PFSK-1 (cell line): ENCODE results near the gene THAP11.

Experiments
- FOXP2 ChIP-seq: optimal IDR thresholded peaks from 2 replicates; pipeline ENCODE3; 2011; ENCODE audit warnings: borderline replicate concordance, control low read depth, inconsistent platforms; ENCODE audit not compliant: insufficient read depth; ENCODE audit errors: extremely low read length, extremely low read depth
- POLR2AphosphoS5 ChIP-seq: IDR thresholded peaks from 2 replicates; pipeline ENCODE4 v1.6.1; 2012; ENCODE audit warnings: low read depth, mild to moderate bottlenecking, control low read depth, low read length, moderate library complexity
- SIN3A ChIP-seq: IDR thresholded peaks from 2 replicates; pipeline ENCODE4 v1.6.1; 2012; ENCODE audit warnings: mild to moderate bottlenecking, low read length, moderate library complexity, borderline replicate concordance; ENCODE audit not compliant: insufficient read depth
- TAF1 ChIP-seq: IDR thresholded peaks from 2 replicates; pipeline ENCODE4 v1.6.1; 2012; ENCODE audit warnings: low read length, control low read depth, borderline replicate concordance; ENCODE audit not compliant: insufficient read depth
- TF ChIP-seq, protein P1 (sequence below), 2 experiments: IDR thresholded peaks; 2 replicates each; pipeline versions ENCODE4 v1.6.1 to v1.8.0; 2011 to 2012; ENCODE audit warnings: low read depth in 2 of 2, low read length in 2 of 2, control low read depth in 1 of 2, inconsistent platforms in 1 of 2, mild to moderate bottlenecking in 1 of 2, moderate library complexity in 1 of 2; ENCODE audit not compliant: insufficient read depth in 1 of 2

THAP11 gene

GRCh38 chr16:67878232-67878631, 36.1 kb downstream of the THAP11 start:
- TF ChIP-seq, protein P1, sequence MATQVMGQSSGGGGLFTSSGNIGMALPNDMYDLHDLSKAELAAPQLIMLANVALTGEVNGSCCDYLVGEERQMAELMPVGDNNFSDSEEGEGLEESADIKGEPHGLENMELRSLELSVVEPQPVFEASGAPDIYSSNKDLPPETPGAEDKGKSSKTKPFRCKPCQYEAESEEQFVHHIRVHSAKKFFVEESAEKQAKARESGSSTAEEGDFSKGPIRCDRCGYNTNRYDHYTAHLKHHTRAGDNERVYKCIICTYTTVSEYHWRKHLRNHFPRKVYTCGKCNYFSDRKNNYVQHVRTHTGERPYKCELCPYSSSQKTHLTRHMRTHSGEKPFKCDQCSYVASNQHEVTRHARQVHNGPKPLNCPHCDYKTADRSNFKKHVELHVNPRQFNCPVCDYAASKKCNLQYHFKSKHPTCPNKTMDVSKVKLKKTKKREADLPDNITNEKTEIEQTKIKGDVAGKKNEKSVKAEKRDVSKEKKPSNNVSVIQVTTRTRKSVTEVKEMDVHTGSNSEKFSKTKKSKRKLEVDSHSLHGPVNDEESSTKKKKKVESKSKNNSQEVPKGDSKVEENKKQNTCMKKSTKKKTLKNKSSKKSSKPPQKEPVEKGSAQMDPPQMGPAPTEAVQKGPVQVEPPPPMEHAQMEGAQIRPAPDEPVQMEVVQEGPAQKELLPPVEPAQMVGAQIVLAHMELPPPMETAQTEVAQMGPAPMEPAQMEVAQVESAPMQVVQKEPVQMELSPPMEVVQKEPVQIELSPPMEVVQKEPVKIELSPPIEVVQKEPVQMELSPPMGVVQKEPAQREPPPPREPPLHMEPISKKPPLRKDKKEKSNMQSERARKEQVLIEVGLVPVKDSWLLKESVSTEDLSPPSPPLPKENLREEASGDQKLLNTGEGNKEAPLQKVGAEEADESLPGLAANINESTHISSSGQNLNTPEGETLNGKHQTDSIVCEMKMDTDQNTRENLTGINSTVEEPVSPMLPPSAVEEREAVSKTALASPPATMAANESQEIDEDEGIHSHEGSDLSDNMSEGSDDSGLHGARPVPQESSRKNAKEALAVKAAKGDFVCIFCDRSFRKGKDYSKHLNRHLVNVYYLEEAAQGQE (IDR thresholded peaks at IDR 0.05; ENCODE audit: insufficient read depth in 1 of 2, low read depth in 2 of 2, low read length in 2 of 2) = no peak
- TF ChIP-seq FOXP2 (no peak), POLR2AphosphoS5 (no peak), TAF1 (no peak), SIN3A (no peak)

DNA sequence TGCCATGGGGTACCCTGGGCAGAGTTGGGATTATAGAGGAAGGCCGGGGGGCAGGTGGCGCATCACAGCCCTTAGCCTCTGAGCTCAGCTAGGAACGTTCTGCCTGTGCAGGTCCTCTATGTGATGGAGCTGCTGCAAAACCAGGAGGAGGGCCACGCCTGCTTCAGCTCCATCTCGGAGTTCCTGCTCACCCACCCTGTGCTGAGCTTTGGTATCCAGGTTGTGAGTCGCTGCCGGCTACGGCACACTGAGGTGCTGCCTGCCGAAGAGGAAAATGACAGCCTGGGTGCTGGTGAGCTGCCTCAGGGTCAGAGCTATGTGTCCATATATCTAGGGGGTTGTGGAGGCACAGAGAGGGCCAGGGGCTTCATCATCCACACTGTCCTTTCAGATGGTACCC, 36.7 kb downstream of the THAP11 start:
- TF ChIP-seq SIN3A = no peak
- TF ChIP-seq TAF1 = no peak
- TF ChIP-seq POLR2AphosphoS5 = no peak
- no peak for TF ChIP-seq FOXP2
- TF ChIP-seq, protein P1 (IDR thresholded peaks at IDR 0.05; ENCODE audit: insufficient read depth in 1 of 2, low read depth in 2 of 2, low read length in 2 of 2) = no peak

DNA sequence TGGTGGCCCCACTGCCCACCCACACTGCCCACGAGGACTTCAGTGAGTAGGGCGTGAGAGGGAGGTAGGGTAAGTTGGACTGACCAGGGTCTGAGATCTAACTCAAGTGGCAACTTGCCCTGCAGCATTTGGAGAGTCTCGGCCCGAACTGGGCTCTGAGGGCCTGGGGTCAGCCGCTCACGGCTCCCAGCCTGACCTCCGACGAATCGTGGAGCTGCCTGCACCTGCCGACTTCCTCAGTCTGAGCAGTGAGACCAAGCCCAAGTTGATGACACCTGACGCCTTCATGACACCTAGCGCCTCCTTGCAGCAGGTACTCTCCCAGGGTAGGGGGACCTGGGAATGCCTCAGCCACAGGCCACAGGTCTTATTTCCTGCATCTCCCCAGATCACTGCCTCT, 37.3 kb downstream of the THAP11 start:
- TF ChIP-seq SIN3A (no peak), POLR2AphosphoS5 (no peak), FOXP2 (no peak), TAF1 (no peak)
- TF ChIP-seq, protein P1 (IDR thresholded peaks at IDR 0.05; ENCODE audit: insufficient read depth in 1 of 2, low read depth in 2 of 2, low read length in 2 of 2) = no peak

DNA sequence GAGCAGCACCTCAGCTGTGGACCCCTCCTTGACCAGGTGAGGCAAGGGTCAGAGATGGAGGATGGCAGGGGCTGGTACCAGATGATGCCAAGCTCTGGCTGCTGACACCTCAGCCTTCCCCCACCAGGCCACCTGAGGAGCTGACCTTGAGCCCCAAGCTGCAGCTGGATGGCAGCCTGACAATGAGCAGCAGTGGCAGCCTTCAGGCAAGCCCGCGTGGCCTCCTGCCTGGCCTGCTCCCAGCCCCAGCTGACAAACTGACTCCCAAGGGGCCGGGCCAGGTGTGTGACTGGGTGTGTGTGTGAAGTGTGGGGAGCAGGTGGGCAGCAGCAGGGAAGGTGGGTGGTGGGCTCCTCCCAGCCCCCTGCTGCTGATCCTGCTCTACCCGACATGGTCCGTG, 37.8 kb downstream of the THAP11 start:
- no peak for TF ChIP-seq FOXP2
- no peak for TF ChIP-seq SIN3A
- no peak for TF ChIP-seq POLR2AphosphoS5
- TF ChIP-seq, protein P1 (IDR thresholded peaks at IDR 0.05; ENCODE audit: insufficient read depth in 1 of 2, low read depth in 2 of 2, low read length in 2 of 2) = no peak
- TF ChIP-seq TAF1 = no peak

DNA sequence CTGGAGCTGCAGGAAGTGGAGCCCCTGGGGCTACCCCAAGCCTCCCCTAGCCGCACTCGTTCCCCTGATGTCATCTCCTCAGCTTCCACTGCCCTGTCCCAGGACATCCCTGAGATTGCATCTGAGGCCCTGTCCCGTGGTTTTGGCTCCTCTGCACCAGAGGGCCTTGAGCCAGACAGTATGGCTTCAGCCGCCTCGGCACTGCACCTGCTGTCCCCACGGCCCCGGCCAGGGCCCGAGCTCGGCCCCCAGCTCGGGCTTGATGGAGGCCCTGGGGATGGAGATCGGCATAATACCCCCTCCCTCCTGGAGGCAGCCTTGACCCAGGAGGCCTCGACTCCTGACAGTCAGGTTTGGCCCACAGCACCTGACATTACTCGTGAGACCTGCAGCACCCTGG, 38.5 kb downstream of the THAP11 start:
- TF ChIP-seq FOXP2 (no peak), SIN3A (no peak)
